ENCODE results near the gene DNLZ.

DNA sequence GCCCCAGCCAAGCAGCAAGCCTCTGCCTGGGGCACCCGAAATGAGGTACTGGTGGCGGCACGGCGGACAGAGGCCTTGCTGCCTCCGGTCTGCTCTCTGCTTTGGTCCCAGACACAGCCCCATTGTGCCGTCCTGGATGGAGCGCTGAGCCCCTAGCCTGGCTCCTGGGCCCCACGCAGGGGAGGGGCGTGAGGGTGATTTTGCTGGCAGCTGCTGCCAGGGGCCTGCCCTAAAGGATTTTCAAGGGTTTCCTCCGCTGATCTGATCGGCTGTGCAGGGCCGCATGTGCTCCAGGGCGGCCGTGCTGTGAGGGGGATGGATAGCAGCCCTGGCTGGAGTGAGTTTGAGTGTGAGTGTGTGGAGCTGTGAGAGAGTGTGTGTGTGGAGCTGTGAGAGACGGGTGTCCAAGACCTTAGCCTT, 34.9 kb downstream of the DNLZ start:
- TF ChIP-seq GATA2 (IDR thresholded peaks at IDR 0.05; ENCODE audit: low read depth, low read length), result no peak
- TF ChIP-seq GATA3 (IDR thresholded peaks at IDR 0.05; ENCODE audit: low read depth, low read length), result no peak

Measured in SH-SY5Y (cell line).